Endothelial cell of umbilical vein (primary cell): ENCODE measurements around the gene PCDHA3. TPM values are rescaled to one million over a fixed set of nuclear protein-coding genes. Genes with fewer than 3 reads are reported as not detected.

ENCODE experiments used
- BruUV-seq: library from RNA; stranded (reverse); fragments of 400-500 nt; replicated peaks from 2 replicates; lab custom pipeline; 2021; lab: Mats Ljungman, UMichigan
- CTCF ChIA-PET: fragments of 300-600, 350-600 bp; sonication (Branson Sonifier 250); formaldehyde crosslinking; loops from one replicate; lab custom pipeline; 2021; ENCODE audit warnings: antibody characterized with exemption, inconsistent platforms; lab: Charles Lee
- POLR2A ChIA-PET: fragments of 300-600, 350-600 bp; sonication (Branson Sonifier 250); formaldehyde crosslinking; loops from one replicate; lab custom pipeline; 2021; ENCODE audit warnings: antibody characterized with exemption, inconsistent platforms; lab: Charles Lee
- DNase-seq: peaks from one replicate; pipeline ENCODE4 v3.0.0-alpha.2; 2011; ENCODE audit warnings: low read depth, low spot score
- FAIRE-seq: peaks from 2 replicates; lab custom pipeline; 2011; peaks lifted over from hg19 to GRCh38; lab: Jason Lieb, UNC
- H2AFZ ChIP-seq: 2 replicates; pipeline ENCODE4 v1.6.0; 2012; ENCODE audit warnings: low read depth, low read length, control low read depth, inconsistent platforms
- H3K27ac ChIP-seq: 2 replicates; pipeline ENCODE4 v1.5.1; 2011; ENCODE audit warnings: low read depth, mild to moderate bottlenecking, control low read depth, low read length, moderate library complexity; ENCODE audit not compliant: insufficient read depth
- H3K27me3 ChIP-seq, 2 experiments: 2 replicates each; pipeline versions ENCODE4 v1.6.0 to v1.6.1; 2011; ENCODE audit warnings: low read length in 2 of 2, mixed read lengths in 1 of 2; ENCODE audit not compliant: control insufficient read depth in 2 of 2, insufficient read depth in 2 of 2
- H3K36me3 ChIP-seq, 2 experiments: 2 replicates in 1 of 2; 3 replicates in 1 of 2; pipeline ENCODE4 v1.5.1; 2011; ENCODE audit warnings: low read length in 2 of 2, mild to moderate bottlenecking in 1 of 2, moderate library complexity in 1 of 2; ENCODE audit not compliant: control insufficient read depth in 2 of 2, insufficient read depth in 2 of 2; ENCODE audit errors: extremely low read depth in 1 of 2
- H3K4me1 ChIP-seq: 3 replicates; pipeline ENCODE4 v1.5.1; 2011; ENCODE audit warnings: mild to moderate bottlenecking, low read length; ENCODE audit not compliant: control insufficient read depth, insufficient read depth; ENCODE audit errors: extremely low read depth
- H3K4me2 ChIP-seq: 2 replicates; pipeline ENCODE4 v1.6.1; 2011; ENCODE audit warnings: low read length, control low read depth, mixed read lengths; ENCODE audit not compliant: insufficient read depth
- H3K4me3 ChIP-seq, 3 experiments: fragments of 200-600 bp in 1 of 3; sonication (generic), shearing (Covaris generic) in 1 of 3; replicated peaks in 1 of 3; 2 replicates each; pipeline ENCODE4 v1.5.1; 2011 to 2016; ENCODE audit warnings: control low read depth in 3 of 3, low read length in 3 of 3, mild to moderate bottlenecking in 2 of 3, inconsistent platforms in 1 of 3, low read depth in 1 of 3, moderate library complexity in 1 of 3; ENCODE audit not compliant: insufficient read depth in 1 of 3
- H3K79me2 ChIP-seq: 2 replicates; pipeline ENCODE4 v1.6.0; 2012; ENCODE audit warnings: low read length, inconsistent platforms; ENCODE audit not compliant: control insufficient read depth, insufficient read depth
- H3K9ac ChIP-seq: replicated peaks from 2 replicates; pipeline ENCODE3; 2011; ENCODE audit warnings: low read length, control low read depth; ENCODE audit not compliant: insufficient read depth; ENCODE audit errors: extremely low read depth
- H3K9me1 ChIP-seq: replicated peaks from 3 replicates; pipeline ENCODE4 v1.6.0; 2011; ENCODE audit warnings: mild to moderate bottlenecking, low read length; ENCODE audit not compliant: control insufficient read depth, insufficient read depth; ENCODE audit errors: extremely low read depth
- H3K9me3 ChIP-seq: replicated peaks from 2 replicates; pipeline ENCODE4 v1.5.1; 2012; ENCODE audit warnings: low read length, inconsistent platforms; ENCODE audit not compliant: control insufficient read depth, insufficient read depth
- H4K20me1 ChIP-seq: replicated peaks from 2 replicates; pipeline ENCODE3; 2011; ENCODE audit warnings: mild to moderate bottlenecking, low read length; ENCODE audit not compliant: control insufficient read depth, insufficient read depth; ENCODE audit errors: extremely low read depth
- CTCF ChIP-seq, 2 donors: IDR thresholded peaks; 1 replicate in 1 of 2; 2 replicates in 1 of 2; pipeline ENCODE4 v1.5.1; 2011; ENCODE audit warnings: low read length in 2 of 2, mild to moderate bottlenecking in 2 of 2, moderate library complexity in 2 of 2, control low read depth in 1 of 2, inconsistent platforms in 1 of 2, low read depth in 1 of 2; ENCODE audit not compliant: insufficient read depth in 1 of 2; ENCODE audit errors: extremely low read depth in 1 of 2
- EZH2 ChIP-seq: IDR thresholded peaks from 2 replicates; pipeline ENCODE4 v1.6.1; 2012; ENCODE audit warnings: borderline replicate concordance, low read depth, mild to moderate bottlenecking, moderate library complexity, low read length, inconsistent platforms; ENCODE audit not compliant: severe bottlenecking
- FOS ChIP-seq: IDR thresholded peaks from 2 replicates; pipeline ENCODE4 v1.6.1; 2011; ENCODE audit warnings: mild to moderate bottlenecking, low read length, moderate library complexity, borderline replicate concordance; ENCODE audit not compliant: insufficient read depth
- GATA2 ChIP-seq: IDR thresholded peaks from 2 replicates; pipeline ENCODE4 v1.7.0; 2011; ENCODE audit warnings: low read depth, mild to moderate bottlenecking, moderate library complexity, mixed read lengths, low read length; ENCODE audit not compliant: insufficient read length, insufficient read depth
- JUN ChIP-seq: IDR thresholded peaks from 2 replicates; pipeline ENCODE4 v1.6.1; 2011; ENCODE audit warnings: borderline replicate concordance, low read depth; ENCODE audit not compliant: insufficient read length, insufficient read depth
- MAX ChIP-seq: IDR thresholded peaks from 2 replicates; pipeline ENCODE4 v1.6.1; 2011; ENCODE audit not compliant: insufficient read depth, insufficient read length
- MYC ChIP-seq: IDR thresholded peaks from one replicate; pipeline ENCODE4 v1.6.1; 2011; ENCODE audit warnings: mild to moderate bottlenecking, low read depth, low read length
- POLR2A ChIP-seq: IDR thresholded peaks from 2 replicates; pipeline ENCODE4 v1.6.1; 2012; ENCODE audit warnings: low read depth, mild to moderate bottlenecking, control low read depth, low read length
- POLR2AphosphoS5 ChIP-seq: IDR thresholded peaks from 2 replicates; pipeline ENCODE4 v1.6.1; 2012; ENCODE audit warnings: low read depth, mild to moderate bottlenecking, control low read depth, low read length, moderate library complexity; ENCODE audit not compliant: insufficient read depth
- dilution Hi-C: fragments of 300-500 bp; cut with MboI; formaldehyde crosslinking; loops from one replicate; pipeline ENCODE4 v1.15.0; 2019; ENCODE audit warnings: low sequenced_read_pairs; ENCODE audit not compliant: extremely low pct_ligation_motif_present
- intact Hi-C: fragments of 100-400 bp; cut with micrococcal nuclease; formaldehyde crosslinking; loops from one replicate; pipeline ENCODE4 v1.10.0; 2022
- polyA plus RNA-seq, 4 experiments: library from polyadenylated mRNA; depleted of rRNA in 3 of 4; stranded (reverse) in 3 of 4; unstranded in 1 of 4; fragments of >200 nt; gene quantifications; 2 replicates each; pipeline versions ENCODE4 v1.2.1 to v1.2.3, GENCODE V29; 2011 to 2012; ENCODE audit warnings: missing spikeins in 1 of 4
- total RNA-seq: library from RNA; stranded (reverse); gene quantifications from 2 replicates; pipeline ENCODE4 v1.2.3, GENCODE V29; 2021

The PCDHA3 gene
- total and polyA plus RNA-seq, 2 donors (not counting 3 experiments of a cell fraction or from before 2014, with no cell fraction given): 0.07 to 0.09 TPM

DNA sequence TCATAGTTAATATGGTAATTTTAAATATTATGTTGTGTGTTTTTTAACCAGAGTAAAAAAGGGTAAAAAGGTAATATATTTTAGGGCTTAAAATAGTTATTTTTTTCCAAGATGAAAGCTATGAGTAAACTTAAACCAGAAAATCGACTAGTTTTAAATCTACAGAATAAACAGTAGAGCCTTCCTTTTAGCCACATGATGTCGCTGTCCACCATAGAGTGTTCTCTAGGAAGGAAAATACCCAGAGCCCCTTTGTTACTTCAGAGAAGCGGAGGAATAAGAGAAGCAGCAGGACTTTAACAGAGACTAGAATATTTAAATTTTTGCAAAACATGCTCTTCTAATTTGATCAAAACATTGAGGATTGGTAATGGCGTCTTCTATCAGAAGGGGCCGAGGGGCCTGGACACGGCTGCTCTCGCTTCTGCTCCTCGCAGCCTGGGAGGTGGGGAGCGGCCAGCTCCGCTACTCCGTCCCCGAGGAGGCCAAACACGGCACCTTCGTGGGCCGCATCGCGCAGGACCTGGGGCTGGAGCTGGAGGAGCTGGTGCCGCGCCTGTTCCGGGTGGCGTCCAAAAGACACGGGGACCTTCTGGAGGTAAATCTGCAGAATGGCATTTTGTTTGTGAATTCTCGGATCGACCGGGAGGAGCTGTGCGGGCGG, 6.1 kb upstream of the PCDHA3 start, which contains the start of gene PCDHA2:
PCDHA2 (plus strand) TSS at position 258 of the 664 bp plus-strand sequence.
- ChIA-PET POLR2A (no interaction called here), CTCF (interaction anchor here (1.0 to 1.8 kb wide), 3 partner anchors 11 to 246 kb away, joined by 4 to 5 read pairs (median 4); no protein-coding TSS in a partner anchor)
- TF ChIP-seq POLR2A (no peak), MYC (no peak), FOS (no peak), GATA2 (no peak), EZH2 (no peak), CTCF (IDR thresholded peaks at IDR 0.05; ENCODE audit: extremely low read depth in 1 of 2, insufficient read depth in 1 of 2, low read depth in 1 of 2, low read length in 2 of 2) (no peak), POLR2AphosphoS5 (no peak), MAX (no peak), JUN (no peak)
- H3K9me3 ChIP-seq: no peaks in the 10 kb centered on the region
- no peaks in the 10 kb centered on the region for H3K79me2 ChIP-seq
- dilution Hi-C loops: no loop called here
- no peak within 1 kb of the TSS for H3K27ac ChIP-seq
- no peaks in the 10 kb centered on the region for H3K9me1 ChIP-seq
- no peak within 1 kb of the TSS for H3K4me2 ChIP-seq
- H2AFZ ChIP-seq: no peak within 1 kb of the TSS
- no peak within 1 kb of the TSS for H3K9ac ChIP-seq
- DNase-seq (no peak), FAIRE-seq (no peak)
- H3K27me3 ChIP-seq: no peaks in the 10 kb centered on the region
- H3K36me3 ChIP-seq: no peaks in the 10 kb centered on the region
- H4K20me1 ChIP-seq: no peaks in the 10 kb centered on the region
- H3K4me3 ChIP-seq: no peak within 1 kb of the TSS
- intact Hi-C loops: no loop called here
- H3K4me1 ChIP-seq: no peaks in the 10 kb centered on the region
- no TSS peak for BruUV-seq
